GM21576 (cell line): Measurements from ENCODE around the gene SLX4IP.

Experiments
- ATAC-seq: cut with Tn5 transposase; IDR thresholded peaks from one replicate; pipeline ENCODE4 v1.9.1; 2021; ENCODE audit warnings: mild to moderate bottlenecking, moderate library complexity; ENCODE audit not compliant: unreplicated experiment

The SLX4IP gene

DNA sequence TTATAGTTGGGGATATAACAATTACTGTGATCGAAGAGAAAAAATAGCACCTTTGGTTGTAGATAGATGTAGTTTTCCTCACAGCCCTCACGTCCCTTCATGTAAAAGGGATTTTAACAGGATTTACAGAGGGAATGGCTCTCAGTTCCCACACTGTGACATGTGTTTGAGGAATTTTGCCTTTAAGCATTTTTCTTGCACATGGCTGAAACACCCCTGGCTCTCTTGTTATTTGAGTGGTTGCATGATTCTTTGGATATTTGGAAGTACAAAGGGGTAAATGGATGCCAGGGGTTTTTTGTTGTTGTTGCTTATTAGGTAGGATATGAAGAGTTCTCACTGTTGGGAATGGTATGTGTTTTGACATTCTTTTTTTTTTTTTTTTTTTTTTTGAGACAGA is 190.5 kb downstream of the SLX4IP start:
- no peak for ATAC-seq

DNA sequence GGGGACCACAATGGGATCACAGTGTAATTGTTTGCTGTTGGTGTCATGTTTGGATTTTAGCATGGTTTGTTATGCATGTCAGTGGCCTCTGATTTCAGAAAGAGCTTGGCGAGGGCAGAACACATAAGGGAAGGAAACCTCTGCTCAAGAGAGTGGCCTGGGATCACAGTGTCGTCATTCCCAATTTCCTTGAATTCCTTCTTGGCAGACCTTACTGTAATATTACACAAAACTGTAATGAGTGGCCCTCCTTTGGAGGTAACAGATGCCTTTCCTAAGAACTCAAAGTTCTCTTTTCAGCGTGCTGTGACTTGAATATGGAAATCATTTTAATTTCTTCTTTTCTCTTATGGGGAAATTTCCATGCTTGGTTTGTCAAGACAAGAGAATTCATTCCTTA is 191.8 kb downstream of the SLX4IP start:
- ATAC-seq = no peak

DNA sequence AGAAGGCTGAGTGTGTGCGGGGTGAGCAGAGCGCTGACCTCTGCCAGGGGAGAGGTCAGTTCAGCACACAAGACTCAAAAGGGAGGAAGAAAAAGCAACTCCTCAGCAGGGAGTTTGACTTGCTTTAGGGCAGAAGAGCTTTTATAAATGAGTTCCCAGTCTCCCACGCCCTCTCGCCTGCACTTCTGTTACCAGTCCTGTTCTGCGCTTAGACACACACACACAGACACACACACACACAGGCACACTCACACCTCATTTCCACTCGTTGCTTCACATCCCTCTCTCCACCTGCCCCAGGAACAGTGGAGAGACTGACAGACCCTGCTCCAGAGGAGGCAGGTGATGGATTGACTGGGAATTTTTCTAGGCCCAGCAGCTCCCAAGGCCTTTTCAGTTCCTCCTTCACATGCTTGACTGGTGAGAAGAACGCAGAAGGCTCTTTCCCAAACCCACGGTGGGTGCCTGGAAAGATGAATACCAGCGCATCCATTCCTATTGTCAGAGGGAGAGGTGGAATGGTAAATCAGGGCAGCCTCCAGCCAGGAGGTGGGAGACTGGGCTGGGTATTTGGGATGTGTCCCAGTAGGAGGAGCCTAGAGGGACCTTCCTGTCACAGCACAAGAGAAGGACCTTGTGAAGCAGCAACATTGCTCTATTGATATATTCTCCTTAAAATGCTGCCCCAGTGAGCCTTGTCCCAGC is 195.0 kb downstream of the SLX4IP start:
- no peak for ATAC-seq

DNA sequence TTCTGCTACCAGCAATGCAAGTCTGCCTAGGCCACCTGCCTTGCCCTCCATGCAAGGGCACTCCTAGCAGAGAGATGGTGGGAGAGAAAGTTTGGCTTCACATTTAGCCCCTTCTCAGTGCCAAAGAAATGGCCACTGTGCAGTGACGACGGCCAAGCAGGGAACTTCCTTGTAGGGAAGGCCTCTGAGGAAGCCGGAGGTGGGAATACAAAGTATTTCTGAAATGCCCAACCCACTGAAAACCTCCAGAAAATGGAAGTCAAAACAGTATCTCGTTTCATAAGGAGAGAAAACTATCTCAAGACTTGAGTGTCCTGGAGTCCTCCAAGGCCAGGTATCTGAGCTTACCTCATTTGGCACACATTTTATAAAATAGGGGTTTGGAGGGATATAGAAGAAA is 196.0 kb downstream of the SLX4IP start:
- no peak for ATAC-seq

DNA sequence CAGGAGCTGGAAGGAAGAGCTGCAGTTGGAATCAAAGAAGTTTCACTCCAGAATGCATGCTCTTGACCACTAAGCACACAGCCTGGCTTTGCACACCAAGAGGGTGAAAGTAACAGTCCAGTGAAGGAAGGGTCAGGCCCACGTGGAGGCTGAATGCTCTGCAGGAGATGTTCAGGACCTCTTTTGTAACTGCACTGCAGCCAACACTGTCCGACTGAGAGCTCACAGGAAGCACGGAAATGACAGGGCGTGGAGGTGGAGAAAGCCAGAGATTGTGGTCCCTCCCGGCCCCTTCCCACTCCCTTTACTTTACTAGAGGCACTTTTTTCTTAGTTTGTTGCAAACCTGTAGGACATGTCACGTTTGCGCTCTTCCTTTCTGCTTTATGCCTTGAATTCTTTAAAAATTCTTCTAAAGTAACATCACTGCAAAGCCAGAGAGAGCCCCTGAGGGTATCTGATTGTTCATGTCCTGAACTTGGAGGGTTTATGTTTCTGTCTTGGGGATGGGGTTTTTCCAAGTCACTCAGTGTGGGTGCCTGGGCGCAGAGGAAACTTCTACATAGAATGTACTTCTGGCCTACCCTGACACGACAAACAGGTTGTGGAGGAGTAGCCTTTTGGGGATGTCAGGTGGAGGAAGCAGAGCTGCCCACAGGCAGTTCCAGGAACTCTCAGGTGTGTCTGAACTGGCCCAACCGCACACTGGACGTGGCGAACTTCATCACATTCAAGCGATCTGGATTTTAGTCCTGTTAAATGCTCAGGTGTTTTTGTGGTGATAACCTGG is 197.8 kb downstream of the SLX4IP start:
- ATAC-seq = no peak

DNA sequence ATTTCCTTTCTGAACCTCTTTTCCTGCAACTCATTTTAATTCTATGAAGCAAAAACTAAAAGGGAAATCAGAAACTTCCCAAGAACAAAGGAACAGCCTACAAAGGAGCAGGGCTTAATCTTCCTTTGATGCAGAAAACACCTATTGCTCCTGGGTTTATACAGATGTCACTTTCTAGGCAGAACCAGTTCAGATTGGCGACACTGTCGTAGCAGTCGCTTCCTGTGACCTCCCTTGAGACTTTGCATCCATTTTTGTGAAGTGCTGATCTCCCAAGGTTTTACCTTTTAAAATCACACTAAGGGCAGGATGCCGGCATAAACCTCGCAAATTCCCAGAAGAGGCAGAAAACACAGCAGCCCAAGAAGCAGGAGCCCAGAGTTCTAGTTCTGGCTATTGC is 198.6 kb downstream of the SLX4IP start:
- no peak for ATAC-seq

DNA sequence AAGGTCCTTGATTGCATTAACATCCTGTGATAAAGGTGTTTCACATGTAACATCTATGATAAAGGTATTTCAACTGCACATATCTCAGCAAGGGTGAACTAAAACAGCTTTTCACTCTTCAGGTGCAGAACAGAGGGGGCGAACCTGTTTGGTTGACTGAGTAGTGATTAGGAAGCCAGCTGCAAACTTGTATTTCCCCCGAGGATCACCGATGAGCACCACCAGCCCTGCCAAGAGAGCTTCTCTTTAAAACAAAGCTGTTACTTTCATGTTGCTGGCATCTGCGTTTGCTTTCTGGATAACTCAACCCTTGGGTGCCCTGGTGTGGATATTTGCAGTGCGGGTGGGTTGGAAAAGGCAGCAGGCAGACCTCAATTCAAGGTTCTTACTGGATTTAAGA is 199.1 kb downstream of the SLX4IP start:
- no peak for ATAC-seq

DNA sequence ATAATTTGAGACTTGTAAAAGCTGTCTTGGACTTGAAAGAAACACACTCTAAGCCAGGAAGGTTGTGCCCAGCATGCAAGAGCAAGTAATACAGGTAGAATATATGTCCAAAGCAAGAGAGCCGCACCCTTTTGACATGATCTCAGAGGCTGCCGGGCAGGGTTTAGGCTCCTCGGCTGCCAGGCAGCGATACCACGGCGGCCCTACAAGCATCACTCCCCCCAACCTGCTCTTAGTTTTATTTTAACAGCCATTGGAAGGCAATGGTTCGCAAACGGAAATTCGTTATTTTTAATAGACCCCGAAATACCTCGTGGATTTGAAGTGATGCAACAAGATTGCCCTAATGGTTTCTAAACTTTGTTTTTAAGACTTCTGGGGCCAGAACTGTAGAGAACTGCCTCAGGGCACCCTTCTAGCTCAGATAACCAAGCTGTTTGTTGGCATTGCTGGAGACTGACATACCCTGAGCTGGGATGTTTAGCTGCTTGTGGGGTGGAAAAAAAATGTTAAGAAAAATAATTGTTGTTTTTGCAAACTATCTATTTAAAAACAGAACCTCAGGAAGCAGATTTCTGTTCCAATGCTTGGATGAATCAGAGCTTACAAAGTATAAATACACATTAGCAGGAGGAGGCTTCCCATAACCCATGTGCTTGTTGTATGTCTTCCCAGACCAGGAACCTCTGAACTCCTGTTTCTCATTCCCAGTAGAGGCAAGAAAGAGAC is 199.7 kb downstream of the SLX4IP start:
- no peak for ATAC-seq

DNA sequence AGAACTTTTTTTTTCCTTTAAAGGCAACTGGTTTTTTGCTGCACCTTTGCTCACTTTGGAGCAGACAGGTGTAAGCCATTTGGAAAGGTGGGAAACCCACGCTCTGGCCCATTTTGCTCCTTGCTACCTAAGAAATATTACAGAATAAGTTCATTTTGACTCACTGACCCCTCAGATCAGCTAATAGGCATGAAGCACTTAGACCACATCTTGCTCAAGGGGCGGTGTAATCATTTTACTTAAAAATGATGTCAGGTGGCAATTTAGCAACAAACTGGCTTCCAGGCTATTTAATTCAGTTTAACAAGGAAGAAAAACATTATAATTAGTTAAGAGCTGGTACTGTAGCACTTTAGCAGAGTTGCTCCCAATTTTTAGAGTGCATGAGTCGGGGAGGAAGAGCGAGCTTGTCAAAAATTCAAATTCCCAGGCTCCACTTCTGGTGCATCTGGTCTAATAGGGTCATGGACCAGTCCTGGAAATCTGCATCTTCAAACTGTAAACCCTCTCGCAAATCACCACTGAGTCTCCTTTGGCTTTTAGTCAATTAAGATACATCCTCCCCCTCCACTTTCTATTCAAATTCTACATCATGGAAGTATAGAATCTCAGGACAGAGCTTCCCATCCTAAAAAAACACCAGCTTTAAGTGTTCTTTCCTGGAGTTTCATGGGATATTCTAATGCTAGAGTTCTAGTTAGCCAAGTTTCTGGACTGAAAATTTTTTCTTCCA is 200.5 kb downstream of the SLX4IP start:
- no peak for ATAC-seq

DNA sequence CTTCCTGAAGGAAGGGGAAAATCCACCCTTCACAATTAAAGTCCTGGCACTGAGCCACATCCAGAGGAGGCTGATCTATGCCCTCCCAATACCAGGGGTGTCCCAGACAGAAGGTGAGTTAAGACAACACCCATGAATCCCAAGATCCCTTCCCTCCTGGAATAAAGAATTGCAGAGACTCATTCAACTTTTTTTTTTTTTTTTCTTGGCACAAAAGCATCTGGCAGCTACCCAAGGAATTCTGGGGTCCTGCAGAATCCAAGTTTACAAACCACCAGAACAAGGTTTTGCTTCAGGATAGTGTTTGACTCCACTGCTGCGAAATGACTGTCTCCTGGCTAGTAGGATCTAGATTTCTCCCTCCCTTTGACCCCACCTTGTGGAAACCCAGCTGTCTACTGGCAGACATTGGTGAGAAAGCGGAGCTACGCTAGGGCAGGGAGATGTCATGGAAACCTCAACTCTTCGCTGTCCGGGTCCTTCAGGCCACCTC is 201.3 kb downstream of the SLX4IP start:
- no peak for ATAC-seq

DNA sequence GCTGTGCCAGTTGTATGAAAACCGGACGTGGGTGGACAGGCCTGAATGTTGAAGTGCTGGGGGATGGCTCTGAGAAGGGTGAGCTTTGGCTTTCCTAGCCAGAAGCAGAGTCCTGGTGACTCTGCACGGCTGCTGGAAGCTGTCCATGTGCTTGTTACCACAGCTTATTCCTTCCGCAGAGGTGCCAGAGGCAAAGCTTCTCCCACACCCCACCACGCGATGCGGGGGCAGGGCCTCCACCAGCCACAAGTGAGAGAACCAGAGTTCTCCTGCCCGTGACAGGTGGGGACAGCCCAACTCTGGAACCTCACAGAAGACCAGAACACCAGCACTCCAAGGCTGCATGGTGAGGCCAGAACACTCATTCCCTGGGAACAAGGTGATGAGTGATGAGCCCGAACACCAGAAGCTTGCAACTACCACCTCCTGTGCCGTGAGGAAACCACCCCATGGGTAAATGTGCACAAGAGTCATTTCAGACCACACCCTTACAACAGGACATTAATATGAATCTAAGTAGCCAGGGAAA is 202.0 kb downstream of the SLX4IP start:
- no peak for ATAC-seq

DNA sequence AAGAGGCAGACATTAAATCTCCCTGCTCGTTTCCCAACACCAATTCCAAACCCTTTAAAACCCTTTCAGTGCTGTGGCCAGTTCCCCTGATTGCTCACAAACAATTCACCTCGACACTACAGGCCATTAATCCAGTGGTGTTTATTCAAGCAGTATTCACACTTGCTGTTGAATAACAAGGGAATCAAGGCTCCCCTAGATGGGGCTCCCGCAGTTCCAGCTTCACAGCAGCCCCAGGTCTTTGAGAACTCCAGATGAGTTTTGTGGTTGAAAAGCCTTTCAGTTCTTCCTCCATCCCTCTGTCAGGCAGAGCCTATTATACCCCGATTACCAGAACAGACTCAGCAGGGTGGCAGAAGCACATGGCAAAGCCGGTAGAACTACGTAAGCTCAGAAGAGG is 202.5 kb downstream of the SLX4IP start:
- no peak for ATAC-seq

DNA sequence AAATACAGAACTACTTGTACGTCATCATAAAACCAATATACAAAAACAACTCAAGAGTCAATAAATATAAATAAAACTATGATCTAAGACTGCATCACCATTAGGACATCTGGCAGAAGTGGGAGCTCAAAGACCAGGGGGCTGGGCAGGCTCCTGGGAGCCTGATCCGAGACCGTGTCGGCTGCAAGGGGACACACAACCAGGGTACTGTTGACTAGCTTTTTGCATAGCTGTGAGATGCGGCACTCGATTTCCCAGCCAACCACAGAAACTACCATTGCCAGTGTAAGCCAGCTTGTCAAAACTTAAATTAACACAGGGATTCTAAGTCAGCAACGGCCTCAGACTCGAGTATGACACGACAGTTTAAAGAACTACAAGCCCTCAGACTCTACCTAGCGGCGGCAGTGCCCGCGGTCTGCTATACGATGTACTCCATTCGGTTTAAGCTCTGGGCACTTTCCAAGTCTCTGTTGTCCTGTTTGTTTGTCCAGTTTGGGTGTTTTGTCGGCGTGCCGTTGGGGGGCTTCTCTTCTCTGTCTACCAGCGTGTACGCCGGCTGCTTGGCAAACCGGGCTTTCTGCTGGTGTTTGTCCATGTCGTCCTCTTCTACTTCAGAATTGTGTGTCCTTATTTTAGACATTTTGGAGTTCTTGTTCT is 204.1 kb downstream of the SLX4IP start:
- ATAC-seq = no peak

DNA sequence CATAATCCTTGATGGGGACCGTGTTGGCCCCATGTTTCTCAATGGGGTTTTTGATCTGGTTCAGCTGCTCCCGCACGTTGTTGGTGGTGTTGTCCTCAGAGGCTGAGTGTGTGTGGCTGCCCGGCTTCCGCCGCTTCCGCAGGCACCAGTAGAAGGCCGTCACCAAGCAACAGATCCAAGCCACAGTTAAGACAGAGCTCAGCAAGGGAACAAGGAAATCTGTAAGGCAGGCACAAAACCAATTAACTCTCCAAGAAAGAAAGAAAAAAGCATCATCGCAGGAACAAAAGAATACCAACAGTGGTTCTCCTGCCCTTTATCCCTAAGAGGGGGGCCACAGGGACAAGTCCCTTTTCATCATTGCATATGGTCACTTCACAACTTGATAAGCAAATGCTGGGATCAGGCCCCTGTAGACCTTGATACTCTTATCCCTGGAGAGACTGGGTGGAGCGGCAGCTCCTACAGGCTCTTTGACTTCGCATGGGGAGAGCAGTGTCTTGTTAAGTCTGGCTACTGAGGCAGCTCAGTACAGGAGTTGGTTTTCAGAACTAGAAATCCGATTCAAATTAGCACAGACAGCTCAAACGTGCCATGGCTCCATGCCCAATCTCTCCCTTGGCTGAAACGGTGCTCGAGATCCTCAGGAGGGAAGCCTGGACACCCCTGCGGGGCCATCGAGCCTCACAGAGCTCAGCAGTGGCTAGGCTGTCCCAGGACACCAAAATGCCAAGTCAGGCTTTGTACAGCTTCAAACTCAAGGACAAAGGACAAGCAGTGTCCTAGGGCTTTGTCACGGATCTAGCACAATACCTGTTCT is 204.8 kb downstream of the SLX4IP start:
- no peak for ATAC-seq

DNA sequence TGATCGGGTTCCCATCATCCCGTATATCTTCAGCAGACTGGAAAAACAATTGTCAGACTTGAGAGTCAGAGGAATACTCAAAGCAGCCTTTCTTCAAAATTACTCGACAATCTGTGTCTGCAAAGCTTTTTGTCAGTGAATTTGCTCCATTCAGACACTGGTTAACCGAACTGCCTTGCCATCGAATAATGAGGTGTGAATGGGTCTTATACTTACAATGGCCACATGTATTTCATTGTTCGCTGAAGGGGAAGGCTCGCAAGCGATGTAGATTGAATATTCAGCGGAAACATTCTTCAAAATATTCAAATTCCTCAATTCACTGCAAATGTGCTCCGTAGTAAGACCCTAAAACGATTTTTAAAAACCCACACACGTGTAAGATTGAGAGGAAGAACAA is 205.8 kb downstream of the SLX4IP start:
- ATAC-seq = no peak

DNA sequence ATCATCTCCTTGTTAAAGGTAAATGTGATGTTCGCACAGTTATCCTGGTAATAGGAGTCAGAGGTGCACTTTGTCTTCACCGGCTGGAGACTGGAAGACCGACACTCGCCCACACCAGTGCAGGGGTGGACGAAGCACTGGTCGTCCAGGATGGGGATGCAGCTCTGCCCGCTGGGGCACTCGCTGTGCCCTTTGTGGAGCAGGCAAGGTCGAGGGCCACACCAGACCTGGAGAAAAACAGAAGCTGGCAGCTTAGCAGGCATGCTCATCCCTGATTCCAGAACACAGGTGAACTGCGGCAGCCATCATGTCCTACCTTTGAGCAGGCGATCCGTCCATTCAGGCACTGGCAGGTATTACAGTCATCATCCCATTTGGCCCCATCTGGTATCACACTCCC is 206.4 kb downstream of the SLX4IP start:
- no peak for ATAC-seq

DNA sequence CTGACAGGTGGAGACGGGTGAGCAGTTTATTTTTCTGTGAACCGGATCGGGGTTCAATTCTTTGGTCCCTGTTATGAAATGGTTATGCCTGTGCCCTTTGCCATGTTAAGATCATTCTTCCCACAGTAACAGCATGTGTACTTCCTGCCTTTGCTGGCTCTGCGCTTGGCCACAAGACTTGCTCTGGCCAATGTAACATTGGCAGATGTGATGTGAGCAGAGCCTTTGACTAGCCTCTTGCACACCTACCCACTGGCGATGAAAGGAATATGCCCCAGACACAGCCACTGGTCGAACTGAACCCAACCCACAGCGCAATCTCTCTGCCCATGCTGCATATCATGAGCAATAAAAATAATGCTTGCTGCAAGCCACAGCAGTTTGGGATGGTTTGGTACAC is 206.8 kb downstream of the SLX4IP start:
- no peak for ATAC-seq

DNA sequence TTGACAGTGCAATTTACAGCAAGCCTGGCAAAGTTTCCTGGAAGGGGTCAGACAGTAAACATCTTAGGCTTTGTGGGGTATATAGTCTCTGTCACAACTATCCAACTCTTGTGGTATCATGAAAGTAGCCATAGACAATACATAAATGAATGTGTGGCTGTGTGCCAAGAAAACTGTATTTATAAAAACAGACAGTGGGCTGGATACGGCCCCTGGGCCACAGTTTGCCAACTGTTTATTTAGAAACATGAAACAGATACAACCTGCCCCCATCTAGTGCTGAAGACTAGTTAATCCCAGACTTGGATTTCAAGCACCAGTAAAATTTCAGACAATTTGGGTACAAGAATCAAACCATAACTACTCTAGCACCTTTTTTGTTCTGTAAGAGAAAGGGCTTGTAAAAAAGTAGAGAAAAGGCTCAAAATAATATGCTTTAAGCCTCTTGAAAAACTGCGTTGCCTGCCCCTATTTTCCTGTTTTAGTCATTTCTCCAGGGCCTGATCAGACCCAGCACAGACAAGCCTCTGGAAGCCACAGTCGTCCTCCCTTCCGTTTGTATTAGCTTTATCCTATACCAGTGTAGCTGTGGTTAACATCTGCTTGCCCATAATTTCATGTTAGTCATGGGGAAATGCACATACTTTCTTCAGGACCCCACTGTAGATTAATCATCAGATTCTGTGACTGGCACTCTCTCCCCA is 207.9 kb downstream of the SLX4IP start:
- no peak for ATAC-seq

DNA sequence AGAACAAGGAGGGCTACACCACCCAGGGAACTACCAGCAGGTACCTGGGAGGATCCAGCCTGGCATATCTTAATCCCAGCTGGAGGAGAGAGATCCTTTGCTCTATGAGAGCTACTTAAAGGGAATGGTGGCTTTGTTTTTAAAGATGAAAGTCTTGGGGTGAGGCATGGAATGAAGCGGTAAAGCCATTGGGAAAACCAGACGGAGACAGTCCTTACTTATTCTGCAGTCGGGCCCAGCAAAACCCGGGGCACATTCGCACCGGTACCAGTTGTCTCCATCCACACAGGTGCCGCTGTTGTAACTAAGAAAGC is 208.4 kb downstream of the SLX4IP start:
- no peak for ATAC-seq
